ENCODE results near the gene MEX3D.

Gene MEX3D

DNA sequence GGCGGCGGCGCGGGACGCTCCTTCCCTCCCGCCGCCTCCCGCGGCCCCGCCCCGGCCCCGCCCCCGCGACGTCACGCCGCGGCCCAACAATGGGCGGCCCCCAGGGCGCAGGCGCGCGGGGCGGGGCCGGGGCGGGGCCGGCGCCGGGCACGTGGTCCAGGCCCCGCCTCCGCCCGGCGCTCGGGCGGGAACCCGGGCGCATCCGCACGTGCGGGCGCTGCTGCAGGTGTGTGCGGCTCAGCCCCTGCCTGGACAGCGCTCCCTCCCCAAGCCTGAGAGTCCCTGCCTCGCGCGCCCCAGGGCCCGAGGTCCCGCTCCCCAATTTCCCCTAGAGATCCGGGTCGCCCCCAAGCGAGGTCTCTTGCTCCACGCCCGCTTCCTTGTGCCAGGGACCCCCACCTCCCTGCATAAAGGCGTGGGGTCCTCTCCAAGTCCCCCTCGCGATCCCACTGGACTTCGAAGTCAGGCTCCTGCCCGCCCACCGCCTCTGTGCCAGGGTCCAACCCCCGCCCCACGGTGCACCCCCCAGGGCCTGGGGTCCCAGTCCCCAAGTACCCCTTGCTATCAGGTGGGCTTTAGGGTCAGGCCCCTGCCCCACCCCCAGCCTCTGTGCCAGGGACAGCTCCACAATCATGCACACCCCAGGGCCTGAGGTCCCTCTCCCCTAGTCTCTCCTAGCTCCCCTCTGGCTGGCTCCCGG, at the start of gene MEX3D:
MEX3D (minus strand) TSS at position 6 of the 700 bp plus-strand sequence. CDS start 267 bp downstream, outside the sequence.
- DNase-seq (ENCODE audit: low spot score): peak; percentile 89

DNA sequence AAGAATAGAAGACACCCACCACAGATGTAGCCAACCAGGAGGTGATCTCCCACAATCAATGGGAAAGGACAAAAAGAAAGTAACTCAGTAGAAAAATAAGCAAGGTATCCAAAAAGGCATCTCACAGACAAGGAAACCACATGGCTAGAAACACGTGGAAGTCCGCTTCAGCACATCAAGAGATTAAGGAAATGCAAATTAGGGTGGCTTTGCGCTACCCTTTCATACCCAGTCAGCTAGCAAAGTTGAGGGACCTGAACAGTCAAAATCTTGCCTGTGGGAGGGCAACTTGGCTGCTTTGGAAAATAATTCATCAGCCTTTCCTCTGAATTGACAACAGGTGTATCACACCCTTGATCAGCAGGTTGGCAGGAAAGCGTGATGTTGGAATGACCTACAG, 48.8 kb upstream of the MEX3D start:
- no peak for DNase-seq (ENCODE audit: low spot score)

DNA sequence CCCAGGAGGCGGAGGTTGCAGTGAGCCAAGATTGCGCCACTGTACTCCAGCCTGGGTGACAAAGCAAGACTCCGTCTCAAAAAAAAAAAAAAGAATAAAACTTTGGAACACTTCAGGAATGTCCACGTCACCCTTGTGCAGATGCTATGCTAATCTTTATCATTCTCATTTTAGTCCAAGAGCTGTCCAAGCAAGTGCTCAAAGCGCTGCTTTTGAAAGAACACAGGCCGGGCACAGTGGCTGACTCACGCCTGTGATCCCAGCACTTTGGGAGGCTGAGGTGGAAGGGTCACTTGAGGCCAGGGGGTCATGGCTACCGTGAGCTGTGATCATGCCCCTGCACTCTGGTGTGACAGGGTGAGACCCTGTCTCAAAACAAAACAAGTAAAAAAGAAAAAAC, 48.3 kb upstream of the MEX3D start:
- DNase-seq (ENCODE audit: low spot score): no peak

DNA sequence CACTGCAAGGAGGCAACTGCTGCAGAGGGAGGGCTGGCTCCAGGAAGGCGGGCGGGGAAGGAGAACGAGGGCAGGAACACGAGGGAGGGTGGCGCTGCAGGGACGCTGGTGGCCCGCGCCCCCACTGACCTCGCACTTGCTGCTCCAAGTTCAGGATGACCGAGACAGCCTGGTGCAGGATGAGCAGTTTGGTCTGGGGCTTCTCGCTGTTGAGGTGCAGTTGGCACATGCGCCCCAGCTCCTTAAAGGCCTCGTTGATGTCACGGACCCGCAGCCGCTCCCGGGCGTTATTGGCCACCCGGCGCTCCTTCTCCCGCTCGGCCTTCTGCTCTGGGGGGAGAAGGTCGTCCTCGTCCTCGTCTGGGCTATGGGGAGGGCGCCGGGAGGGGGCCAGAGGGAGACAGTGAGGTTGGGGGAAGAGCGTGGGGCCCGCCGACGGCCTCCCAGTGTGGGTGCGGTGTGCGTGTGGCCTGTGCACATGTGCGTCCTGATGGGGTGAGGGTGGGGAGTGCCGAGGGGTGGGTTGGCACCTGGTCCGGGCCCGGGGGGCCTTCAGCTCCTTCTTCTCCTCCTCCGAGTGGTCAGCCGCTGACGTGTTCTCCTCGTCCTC, 47.1 kb upstream of the MEX3D start:
- no peak for DNase-seq (ENCODE audit: low spot score)

GRCh38 chr19:1613808-1614570, 45.9 kb upstream of the MEX3D start:
- no peak for DNase-seq (ENCODE audit: low spot score)

GRCh38 chr19:1613146-1613545, 45.0 kb upstream of the MEX3D start:
- no peak for DNase-seq (ENCODE audit: low spot score)

DNA sequence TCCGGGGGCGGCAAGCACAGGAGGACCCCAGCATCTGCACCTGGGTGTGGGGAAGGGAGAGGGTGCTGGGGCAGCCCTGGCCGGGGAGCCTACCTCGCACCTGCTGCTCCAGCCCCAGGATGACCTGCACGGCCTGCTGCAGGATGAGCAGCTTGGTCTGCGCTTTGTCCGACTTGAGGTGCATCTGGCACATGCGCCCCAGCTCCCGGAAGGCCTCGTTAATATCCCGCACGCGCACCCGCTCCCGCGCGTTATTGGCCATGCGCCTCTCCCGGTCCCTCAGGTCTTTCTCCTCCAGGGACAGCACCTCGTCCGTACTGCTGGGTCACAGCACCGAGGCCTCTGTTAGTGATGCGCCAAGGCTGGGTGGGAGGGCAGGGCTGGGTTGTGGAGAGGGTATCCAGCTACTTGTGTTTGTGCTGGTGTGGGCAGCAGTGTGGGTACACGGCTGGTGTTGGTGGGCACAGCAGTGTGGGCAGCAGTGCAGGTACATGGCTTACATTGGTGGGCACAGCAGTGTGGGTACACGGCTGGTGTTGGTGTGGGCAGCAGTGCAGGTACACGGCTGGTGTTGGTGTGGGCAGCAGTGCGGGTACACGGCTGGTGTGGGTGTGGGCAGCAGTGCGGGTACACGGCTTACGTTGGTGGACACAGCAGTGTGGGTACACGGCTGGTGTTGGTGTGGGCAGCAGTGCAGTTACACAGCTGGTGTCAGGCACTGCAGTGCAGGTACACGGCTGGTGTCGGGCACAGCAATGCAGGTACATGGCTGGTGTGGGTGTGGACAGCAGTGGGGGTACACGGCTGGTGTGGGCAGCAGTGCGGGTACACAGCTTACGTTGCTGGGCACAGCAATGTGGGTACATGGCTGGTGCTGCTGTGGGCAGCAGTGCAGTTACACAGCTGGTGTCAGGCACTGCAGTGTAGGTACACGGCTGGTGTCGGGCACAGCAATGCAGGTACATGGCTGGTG, 44.3 kb upstream of the MEX3D start:
- no peak for DNase-seq (ENCODE audit: low spot score)

GRCh38 chr19:1611353-1611752, 43.2 kb upstream of the MEX3D start:
- DNase-seq (ENCODE audit: low spot score): no peak

- no peak for DNase-seq (ENCODE audit: low spot score)
These were observed 42.5 kb upstream of the MEX3D start for GRCh38 chr19:1610579-1610978.

- DNase-seq (ENCODE audit: low spot score): no peak
These were observed 41.8 kb upstream of the MEX3D start for GRCh38 chr19:1609680-1610474.

DNA sequence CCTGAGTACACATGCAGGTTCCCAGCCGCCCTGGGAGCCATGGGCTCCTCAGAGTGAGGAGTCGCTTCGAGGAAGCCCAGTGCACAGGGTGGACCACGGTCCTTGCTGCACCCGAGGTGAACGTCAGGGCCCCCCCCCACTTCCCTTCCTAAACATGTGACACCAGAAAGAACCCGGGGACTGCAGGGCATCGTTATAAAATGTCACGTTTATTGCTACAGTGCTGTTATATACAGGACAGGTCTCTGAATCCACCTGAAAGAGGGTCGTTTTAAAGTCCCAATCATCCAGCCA, 40.9 kb upstream of the MEX3D start:
- no peak for DNase-seq (ENCODE audit: low spot score)

DNA sequence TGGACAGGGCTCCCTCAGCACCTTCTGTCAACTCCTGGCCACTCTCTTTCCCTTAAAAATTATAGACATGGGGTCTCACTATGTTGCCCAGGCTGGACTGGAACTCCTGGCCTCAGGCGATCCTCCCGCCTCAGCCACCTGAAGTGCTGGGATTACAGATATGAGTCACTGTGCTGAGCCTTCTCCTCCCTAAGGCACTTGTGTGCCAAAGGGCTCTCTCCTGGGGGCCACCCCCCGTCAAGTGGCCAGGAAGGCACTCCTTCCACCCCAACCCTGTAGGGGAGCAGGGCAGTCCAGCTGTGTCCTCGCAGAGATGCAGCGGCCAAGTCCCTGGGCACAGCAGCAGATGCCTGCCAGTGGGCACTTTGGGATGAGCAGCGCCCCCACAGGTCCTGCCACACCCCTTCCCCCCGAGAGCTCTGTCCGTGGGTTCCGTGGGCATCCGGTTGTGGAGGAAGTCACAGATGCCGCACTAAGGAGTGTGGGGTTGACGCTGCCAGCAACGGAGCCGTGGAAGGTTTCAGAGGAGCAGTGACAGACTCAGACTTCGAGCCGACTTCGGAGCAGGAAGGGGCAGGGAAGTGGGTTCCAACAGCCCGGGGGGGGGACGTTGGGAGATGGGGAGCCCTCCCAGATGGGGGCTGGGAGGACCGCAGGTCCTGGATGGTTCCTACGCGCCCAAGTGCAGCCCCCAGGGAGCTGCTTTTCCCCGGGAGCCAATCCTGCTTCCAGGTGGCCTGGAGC, 40.4 kb upstream of the MEX3D start:
- DNase-seq (ENCODE audit: low spot score): no peak

- DNase-seq (ENCODE audit: low spot score): no peak
These were observed 38.1 kb upstream of the MEX3D start for GRCh38 chr19:1606138-1606651.

DNA sequence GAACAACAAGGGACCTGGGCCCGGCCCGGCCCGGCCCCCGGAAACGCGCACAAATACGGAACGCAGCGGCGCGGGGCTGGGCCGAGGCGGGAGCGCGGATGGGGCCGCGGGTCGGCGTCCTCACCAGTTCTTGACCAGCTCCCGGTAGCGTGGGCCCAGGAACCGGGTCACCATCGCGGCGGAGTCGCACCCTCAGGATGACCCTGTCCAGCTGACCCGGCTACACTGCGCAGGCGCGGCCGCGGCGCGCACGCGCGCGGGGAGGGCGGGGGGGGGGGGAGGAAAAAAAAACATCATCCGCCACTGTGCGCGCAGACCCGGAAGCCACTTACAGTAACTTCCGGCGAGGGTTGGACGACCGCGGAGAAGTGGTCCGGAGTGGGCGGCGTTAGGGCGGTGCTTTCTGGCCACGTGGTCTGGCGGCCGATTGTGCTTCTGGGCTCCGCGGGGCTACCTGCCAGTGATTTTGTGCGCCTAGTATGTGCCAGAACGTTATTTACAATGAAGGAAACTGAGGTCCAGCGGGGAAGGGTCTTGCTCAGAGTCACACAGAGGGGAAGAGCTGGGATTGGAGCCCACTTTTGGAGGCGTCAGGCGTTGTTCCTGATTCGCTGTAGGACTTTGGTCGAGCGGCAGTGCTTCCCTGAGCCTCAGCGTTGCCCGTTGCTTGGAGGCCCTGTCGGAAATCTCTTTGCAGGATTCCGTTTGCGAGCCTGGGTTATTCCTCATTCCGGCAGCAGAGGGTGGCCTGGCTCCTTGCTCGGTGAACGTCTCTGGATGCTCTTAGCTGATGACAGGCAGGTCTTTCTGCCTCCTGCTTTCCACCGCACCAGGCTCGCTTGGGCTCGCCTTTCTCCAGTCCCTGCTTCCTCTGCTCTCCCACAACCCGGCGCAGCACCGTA, 37.4 kb upstream of the MEX3D start, which contains the start of gene UQCR11:
UQCR11 (minus strand) TSS at position 227 of the 902 bp plus-strand sequence; CDS start at position 174, 53 bp downstream.
- peak; percentile 98 for DNase-seq (ENCODE audit: low spot score)

DNA sequence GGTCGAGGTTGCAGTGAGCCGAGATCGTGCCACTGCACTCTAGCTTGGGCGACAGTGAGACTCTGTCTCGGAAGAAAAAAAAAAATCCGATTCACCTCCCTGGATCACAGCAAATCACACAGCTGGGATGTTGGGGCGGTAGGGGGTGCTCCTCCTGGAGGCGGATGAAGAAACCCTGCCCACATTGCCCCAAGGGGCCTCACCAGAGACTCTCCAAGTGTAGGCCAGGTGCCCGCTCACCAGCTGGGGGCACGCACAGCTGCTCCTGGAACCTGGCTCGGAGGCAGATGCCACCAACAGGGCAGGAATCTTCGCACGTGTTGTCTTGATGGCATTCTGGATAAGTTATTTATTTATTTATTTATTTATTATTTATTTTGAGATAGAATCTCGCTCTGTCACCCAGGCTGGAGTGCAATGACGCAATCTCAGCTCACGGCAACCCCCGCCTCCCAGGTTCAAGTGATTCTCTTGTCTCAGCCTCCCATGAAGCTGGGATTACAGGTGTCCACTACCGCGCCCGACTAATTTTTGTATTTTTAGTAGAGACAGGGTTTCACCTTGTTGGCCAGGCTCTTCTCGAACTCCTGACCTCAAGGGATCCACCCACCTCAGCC, 34.1 kb upstream of the MEX3D start:
- no peak for DNase-seq (ENCODE audit: low spot score)

DNA sequence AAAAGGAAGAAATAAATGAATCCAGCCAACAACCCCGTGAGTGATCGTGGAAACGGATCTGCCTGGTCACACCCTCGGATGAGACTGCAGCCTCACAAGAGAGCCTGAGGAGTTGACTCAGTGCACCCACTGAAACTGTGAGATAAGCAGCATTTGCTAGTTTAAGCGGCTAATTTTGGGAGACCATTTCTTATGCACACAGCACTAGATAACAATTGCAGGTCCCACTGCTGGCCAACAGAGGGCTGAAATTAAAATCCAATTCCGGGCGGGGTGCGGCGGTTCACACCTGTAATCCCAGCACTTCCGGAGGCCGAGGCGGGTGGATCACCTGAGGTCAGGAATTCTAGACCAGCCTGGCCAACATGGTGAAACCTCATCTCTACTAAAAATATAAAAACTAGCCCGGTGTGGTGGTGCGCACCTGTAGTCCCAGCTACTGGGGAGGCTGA, 33.5 kb upstream of the MEX3D start:
- no peak for DNase-seq (ENCODE audit: low spot score)

- no peak for DNase-seq (ENCODE audit: low spot score)
These were observed 31.3 kb upstream of the MEX3D start for GRCh38 chr19:1599460-1599846.

DNA sequence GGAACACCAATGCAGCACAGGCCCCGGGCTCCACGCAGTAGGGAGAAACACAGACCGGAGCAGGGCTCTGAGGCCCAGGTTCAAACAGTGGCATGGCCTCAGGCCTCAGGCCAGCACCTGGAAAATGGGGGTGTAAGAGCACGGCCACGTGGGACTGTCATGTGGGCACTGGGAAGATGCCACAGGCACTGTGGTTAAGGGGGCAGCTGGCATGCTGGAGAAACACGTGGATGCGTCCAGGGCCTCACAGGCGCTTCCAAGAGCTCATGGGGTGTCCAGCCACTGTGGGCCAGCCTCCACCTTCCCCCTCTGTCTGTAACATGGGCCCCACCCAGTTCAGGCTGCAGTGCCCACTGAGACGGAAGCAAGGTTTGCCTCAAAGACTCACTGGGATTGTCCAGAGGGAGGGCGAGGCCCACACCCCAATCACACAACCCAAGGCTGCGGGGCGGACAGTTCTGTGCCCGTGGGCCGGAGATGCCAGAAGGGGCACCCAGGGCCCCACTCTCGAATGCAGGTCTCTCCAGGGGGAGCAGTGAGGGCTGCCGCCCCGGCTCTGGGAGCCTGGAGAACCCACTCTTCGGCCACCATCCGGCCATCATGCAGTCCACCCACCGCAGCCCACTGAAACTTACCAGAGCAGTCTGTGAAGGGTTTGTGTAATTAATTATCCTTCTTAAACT, 30.8 kb upstream of the MEX3D start:
- no peak for DNase-seq (ENCODE audit: low spot score)
